ENCODE results near the gene MAPRE2. TPM values are rescaled to one million over a fixed set of nuclear protein-coding genes. Genes with fewer than 3 reads are reported as not detected.

Gene MAPRE2
- total RNA-seq, 1 experiment from 2014 or later = 2.8 TPM

- Histone ChIP-seq H3K27ac (ENCODE audit: low read length) (no peak overlapping the region), H3K9me3 (ENCODE audit: low read length) (no peaks in the 10 kb centered on the region), H4K20me1 (ENCODE audit: low read length) (no peaks in the 10 kb centered on the region), H2AFZ (ENCODE audit: low read length) (no peak overlapping the region), H3K4me2 (ENCODE audit: low read length) (no peak overlapping the region), H3K79me2 (ENCODE audit: low read length) (no peaks in the 10 kb centered on the region), H3K4me1 (ENCODE audit: insufficient read depth, low read length) (no peaks in the 10 kb centered on the region), H3F3A (ENCODE audit: low read length, unreplicated experiment) (no peaks in the 10 kb centered on the region), H3K27me3 (ENCODE audit: low read length) (no peaks in the 10 kb centered on the region), H3K9me2 (replicated peaks; ENCODE audit: low read length) (no peaks in the 10 kb centered on the region), H3K4me3 (ENCODE audit: low read length) (no peak overlapping the region), H3K9ac (ENCODE audit: low read length) (no peak overlapping the region), H3K36me3 (ENCODE audit: low read depth, low read length) (no peaks in the 10 kb centered on the region)
- ChIA-PET POLR2A (ENCODE audit: unreplicated experiment) (no interaction called here), CTCF (no interaction called here)
- no TSS peak for BruUV-seq (replicated peaks)
- ATAC-seq (no peak), DNase-seq (no peak)
- intact Hi-C loops (cut with micrococcal nuclease) = no loop called here
- no peak for TF ChIP-seq EZH2 (IDR thresholded peaks at IDR 0.05; ENCODE audit: low read length, unreplicated experiment)
- no peak for TF ChIP-seq EZH2phosphoT487 (IDR thresholded peaks at IDR 0.05; ENCODE audit: borderline replicate concordance, low read length)
- no peak for TF ChIP-seq CTCF (conservative IDR thresholded peaks at IDR 0.05; ENCODE audit: low read depth, low read length)
Observed at GRCh38 chr18:35097763-35098162, 56.5 kb downstream of the MAPRE2 start.

GRCh38 chr18:35099911-35100310, 58.7 kb downstream of the MAPRE2 start:
- no TSS peak for BruUV-seq (replicated peaks)
- ATAC-seq = no peak
- CTCF ChIA-PET = no interaction called here

More at GRCh38 chr18:35099911-35100310, 58.7 kb downstream of the MAPRE2 start:
- H3K36me3 ChIP-seq (ENCODE audit: low read depth, low read length) = no peaks in the 10 kb centered on the region
- H2AFZ ChIP-seq (ENCODE audit: low read length) = no peak overlapping the region
- no peak for DNase-seq
- no peaks in the 10 kb centered on the region for H3K4me1 ChIP-seq (ENCODE audit: insufficient read depth, low read length)
- TF ChIP-seq EZH2phosphoT487 (IDR thresholded peaks at IDR 0.05; ENCODE audit: borderline replicate concordance, low read length) (no peak), CTCF (conservative IDR thresholded peaks at IDR 0.05; ENCODE audit: low read depth, low read length) (no peak), EZH2 (IDR thresholded peaks at IDR 0.05; ENCODE audit: low read length, unreplicated experiment) (no peak)
- H3K27ac ChIP-seq (ENCODE audit: low read length) = no peak overlapping the region
- intact Hi-C loops (cut with micrococcal nuclease) = no loop called here
- no peaks in the 10 kb centered on the region for H3K9me2 ChIP-seq (replicated peaks; ENCODE audit: low read length)
- no peak overlapping the region for H3K4me3 ChIP-seq (ENCODE audit: low read length)
- no peaks in the 10 kb centered on the region for H3F3A ChIP-seq (ENCODE audit: low read length, unreplicated experiment)
- no peaks in the 10 kb centered on the region for H4K20me1 ChIP-seq (ENCODE audit: low read length)
- no peaks in the 10 kb centered on the region for H3K27me3 ChIP-seq (ENCODE audit: low read length)
- no peaks in the 10 kb centered on the region for H3K79me2 ChIP-seq (ENCODE audit: low read length)
- no peak overlapping the region for H3K4me2 ChIP-seq (ENCODE audit: low read length)
- POLR2A ChIA-PET (ENCODE audit: unreplicated experiment) = no interaction called here
- H3K9me3 ChIP-seq (ENCODE audit: low read length) = no peaks in the 10 kb centered on the region
- H3K9ac ChIP-seq (ENCODE audit: low read length) = no peak overlapping the region
